Neural progenitor cell (in vitro differentiated cells): ENCODE data around the gene RELA.

Source experiments
- EZH2 ChIP-seq: fragments of 200-600 bp; sonication (generic); IDR thresholded peaks from 2 replicates; pipeline ENCODE4 v1.6.1; 2017; ENCODE audit warnings: antibody characterized with exemption, mild to moderate bottlenecking, moderate library complexity
- TF ChIP-seq, protein P1 (sequence below): fragments of 200-600 bp; sonication (generic); IDR thresholded peaks from 2 replicates; pipeline ENCODE4 v1.5.1; 2017; ENCODE audit warnings: antibody characterized with exemption, mild to moderate bottlenecking

DNA sequence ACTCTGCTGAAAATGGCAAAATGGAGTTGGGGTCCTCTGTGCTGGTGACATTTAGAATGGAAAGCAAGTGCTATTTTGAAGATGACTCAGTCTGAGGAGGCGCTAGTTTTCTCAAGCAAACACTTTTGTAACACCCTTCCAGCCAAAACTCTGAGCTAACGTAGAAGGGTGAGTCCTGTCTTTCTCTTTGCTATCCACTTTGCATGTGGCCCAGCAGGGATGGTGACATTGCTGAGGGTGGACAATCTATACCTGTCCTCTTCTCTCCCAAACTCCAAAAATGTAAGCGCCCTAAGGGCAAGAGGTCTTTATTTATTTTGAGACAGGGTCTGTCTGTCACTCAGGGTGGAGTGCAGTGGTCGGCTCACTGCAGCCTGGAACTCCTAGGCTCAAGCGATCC, 45.7 kb upstream of the RELA start:
- TF ChIP-seq EZH2: no peak
- TF ChIP-seq, protein P1, sequence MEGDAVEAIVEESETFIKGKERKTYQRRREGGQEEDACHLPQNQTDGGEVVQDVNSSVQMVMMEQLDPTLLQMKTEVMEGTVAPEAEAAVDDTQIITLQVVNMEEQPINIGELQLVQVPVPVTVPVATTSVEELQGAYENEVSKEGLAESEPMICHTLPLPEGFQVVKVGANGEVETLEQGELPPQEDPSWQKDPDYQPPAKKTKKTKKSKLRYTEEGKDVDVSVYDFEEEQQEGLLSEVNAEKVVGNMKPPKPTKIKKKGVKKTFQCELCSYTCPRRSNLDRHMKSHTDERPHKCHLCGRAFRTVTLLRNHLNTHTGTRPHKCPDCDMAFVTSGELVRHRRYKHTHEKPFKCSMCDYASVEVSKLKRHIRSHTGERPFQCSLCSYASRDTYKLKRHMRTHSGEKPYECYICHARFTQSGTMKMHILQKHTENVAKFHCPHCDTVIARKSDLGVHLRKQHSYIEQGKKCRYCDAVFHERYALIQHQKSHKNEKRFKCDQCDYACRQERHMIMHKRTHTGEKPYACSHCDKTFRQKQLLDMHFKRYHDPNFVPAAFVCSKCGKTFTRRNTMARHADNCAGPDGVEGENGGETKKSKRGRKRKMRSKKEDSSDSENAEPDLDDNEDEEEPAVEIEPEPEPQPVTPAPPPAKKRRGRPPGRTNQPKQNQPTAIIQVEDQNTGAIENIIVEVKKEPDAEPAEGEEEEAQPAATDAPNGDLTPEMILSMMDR: no peak
